Liver (tissue), 3 donors: ENCODE results near the gene PPM1E.

Experiments
- FOXA1 ChIP-seq: IDR thresholded peaks from 2 replicates; pipeline ENCODE4 v1.6.1; 2016; ENCODE audit warnings: antibody characterized with exemption
- HNF4G ChIP-seq: IDR thresholded peaks from 2 replicates; pipeline ENCODE4 v1.6.1; 2016; ENCODE audit warnings: antibody characterized with exemption
- RAD21 ChIP-seq, 2 donors: IDR thresholded peaks; 2 replicates each; pipeline ENCODE4 v1.6.1; 2016; ENCODE audit warnings: antibody characterized with exemption in 2 of 2, mild to moderate bottlenecking in 2 of 2
- TF ChIP-seq, protein P1 (sequence below): IDR thresholded peaks from 2 replicates; pipeline ENCODE4 v1.6.1; 2016; ENCODE audit warnings: antibody characterized with exemption
- TF ChIP-seq, protein P2 (sequence below): fragments of 150-350 bp; IDR thresholded peaks from 2 replicates; pipeline ENCODE4 v1.5.1; 2017; ENCODE audit warnings: improper control_type of control experiment, low read depth, low read length; ENCODE audit not compliant: missing input control
- TF ChIP-seq, protein P3 (sequence below): IDR thresholded peaks from 2 replicates; pipeline ENCODE4 v1.6.1; 2016; ENCODE audit warnings: antibody characterized with exemption, mild to moderate bottlenecking
- TF ChIP-seq, protein P4 (sequence below): IDR thresholded peaks from 2 replicates; pipeline ENCODE4 v1.6.1; 2016; ENCODE audit warnings: antibody characterized with exemption
- donor health status: healthy.
- donor health status: healthy.

DNA sequence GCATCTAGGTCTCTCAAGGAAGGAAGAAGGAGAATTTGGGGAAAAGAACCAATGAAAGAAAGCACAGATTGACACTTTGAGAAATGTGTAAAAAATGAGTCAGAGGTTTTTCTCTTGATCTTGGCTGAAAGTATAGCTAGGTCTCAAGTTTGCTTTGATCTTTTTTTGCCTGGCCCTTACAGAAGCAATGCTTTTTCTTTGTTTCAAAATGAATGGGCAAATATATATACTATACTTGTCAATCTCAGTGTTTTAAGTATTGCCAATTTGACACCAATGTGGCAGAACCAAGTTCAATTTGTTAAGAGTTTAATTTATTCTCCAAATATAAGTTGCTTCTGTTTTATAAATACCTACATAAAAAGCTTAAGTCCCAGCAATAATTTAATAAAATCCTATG lies 119.6 kb downstream of the PPM1E start:
- TF ChIP-seq, protein P1, sequence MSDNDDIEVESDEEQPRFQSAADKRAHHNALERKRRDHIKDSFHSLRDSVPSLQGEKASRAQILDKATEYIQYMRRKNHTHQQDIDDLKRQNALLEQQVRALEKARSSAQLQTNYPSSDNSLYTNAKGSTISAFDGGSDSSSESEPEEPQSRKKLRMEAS, result no peak
- TF ChIP-seq, protein P2, sequence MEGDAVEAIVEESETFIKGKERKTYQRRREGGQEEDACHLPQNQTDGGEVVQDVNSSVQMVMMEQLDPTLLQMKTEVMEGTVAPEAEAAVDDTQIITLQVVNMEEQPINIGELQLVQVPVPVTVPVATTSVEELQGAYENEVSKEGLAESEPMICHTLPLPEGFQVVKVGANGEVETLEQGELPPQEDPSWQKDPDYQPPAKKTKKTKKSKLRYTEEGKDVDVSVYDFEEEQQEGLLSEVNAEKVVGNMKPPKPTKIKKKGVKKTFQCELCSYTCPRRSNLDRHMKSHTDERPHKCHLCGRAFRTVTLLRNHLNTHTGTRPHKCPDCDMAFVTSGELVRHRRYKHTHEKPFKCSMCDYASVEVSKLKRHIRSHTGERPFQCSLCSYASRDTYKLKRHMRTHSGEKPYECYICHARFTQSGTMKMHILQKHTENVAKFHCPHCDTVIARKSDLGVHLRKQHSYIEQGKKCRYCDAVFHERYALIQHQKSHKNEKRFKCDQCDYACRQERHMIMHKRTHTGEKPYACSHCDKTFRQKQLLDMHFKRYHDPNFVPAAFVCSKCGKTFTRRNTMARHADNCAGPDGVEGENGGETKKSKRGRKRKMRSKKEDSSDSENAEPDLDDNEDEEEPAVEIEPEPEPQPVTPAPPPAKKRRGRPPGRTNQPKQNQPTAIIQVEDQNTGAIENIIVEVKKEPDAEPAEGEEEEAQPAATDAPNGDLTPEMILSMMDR, result no peak
- TF ChIP-seq, protein P3, sequence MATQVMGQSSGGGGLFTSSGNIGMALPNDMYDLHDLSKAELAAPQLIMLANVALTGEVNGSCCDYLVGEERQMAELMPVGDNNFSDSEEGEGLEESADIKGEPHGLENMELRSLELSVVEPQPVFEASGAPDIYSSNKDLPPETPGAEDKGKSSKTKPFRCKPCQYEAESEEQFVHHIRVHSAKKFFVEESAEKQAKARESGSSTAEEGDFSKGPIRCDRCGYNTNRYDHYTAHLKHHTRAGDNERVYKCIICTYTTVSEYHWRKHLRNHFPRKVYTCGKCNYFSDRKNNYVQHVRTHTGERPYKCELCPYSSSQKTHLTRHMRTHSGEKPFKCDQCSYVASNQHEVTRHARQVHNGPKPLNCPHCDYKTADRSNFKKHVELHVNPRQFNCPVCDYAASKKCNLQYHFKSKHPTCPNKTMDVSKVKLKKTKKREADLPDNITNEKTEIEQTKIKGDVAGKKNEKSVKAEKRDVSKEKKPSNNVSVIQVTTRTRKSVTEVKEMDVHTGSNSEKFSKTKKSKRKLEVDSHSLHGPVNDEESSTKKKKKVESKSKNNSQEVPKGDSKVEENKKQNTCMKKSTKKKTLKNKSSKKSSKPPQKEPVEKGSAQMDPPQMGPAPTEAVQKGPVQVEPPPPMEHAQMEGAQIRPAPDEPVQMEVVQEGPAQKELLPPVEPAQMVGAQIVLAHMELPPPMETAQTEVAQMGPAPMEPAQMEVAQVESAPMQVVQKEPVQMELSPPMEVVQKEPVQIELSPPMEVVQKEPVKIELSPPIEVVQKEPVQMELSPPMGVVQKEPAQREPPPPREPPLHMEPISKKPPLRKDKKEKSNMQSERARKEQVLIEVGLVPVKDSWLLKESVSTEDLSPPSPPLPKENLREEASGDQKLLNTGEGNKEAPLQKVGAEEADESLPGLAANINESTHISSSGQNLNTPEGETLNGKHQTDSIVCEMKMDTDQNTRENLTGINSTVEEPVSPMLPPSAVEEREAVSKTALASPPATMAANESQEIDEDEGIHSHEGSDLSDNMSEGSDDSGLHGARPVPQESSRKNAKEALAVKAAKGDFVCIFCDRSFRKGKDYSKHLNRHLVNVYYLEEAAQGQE, result no peak
- TF ChIP-seq FOXA1 (no peak), RAD21 (IDR thresholded peaks at IDR 0.05) (no peak), HNF4G (no peak)
- TF ChIP-seq, protein P4, sequence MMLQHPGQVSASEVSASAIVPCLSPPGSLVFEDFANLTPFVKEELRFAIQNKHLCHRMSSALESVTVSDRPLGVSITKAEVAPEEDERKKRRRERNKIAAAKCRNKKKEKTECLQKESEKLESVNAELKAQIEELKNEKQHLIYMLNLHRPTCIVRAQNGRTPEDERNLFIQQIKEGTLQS, result no peak
